HL-60/S4 treated with phorbol 12-myristate 13-acetate at 8.2 ng/mL for 4 days and 3 days (cell line): ENCODE results near the gene CD79B.
"Not testable (repeated sequence)": the region's sequence is repeated elsewhere in the genome, so short reads cannot be mapped to it uniquely, and the experiment has no call there.

Experiments used
- in situ Hi-C: fragments of 300-500 bp; cut with MboI; formaldehyde crosslinking; loops from 2 replicates; pipeline ENCODE4 v1.15.0; 2022; ENCODE audit warnings: low sequenced_read_pairs

CD79B gene

GRCh38 chr17:63916566-63917185 lies 15.5 kb downstream of the CD79B start:
- in situ Hi-C loops = loop anchor here (25.0 kb wide), 1 partner anchor 371 kb away; no protein-coding TSS in a partner anchor

GRCh38 chr17:63915753-63916152 lies 16.4 kb downstream of the CD79B start:
- in situ Hi-C loops = loop anchor here (25.0 kb wide), 1 partner anchor 372 kb away; no protein-coding TSS in a partner anchor

GRCh38 chr17:63914471-63914870 lies 17.7 kb downstream of the CD79B start:
- in situ Hi-C loops = loop anchor here (25.0 kb wide), 1 partner anchor 373 kb away; no protein-coding TSS in a partner anchor

GRCh38 chr17:63911657-63912100 lies 20.5 kb downstream of the CD79B start:
- in situ Hi-C loops = loop anchor here (25.0 kb wide), 1 partner anchor 376 kb away; no protein-coding TSS in a partner anchor

GRCh38 chr17:63911041-63911635 lies 21.0 kb downstream of the CD79B start, which contains the start of gene CSHL1:
Gene CSHL1 (minus strand): TSS chr17:63911258. CDS start chr17:63911196, 62 bp downstream.
- in situ Hi-C loops = loop anchor here (25.0 kb wide), 1 partner anchor 376 kb away; no protein-coding TSS in a partner anchor

- in situ Hi-C loops = loop anchor here (25.0 kb wide), 1 partner anchor 377 kb away; no protein-coding TSS in a partner anchor
Measured at GRCh38 chr17:63910096-63910495, 22.0 kb downstream of the CD79B start.

- in situ Hi-C loops = loop anchor here (25.0 kb wide), 1 partner anchor 378 kb away; no protein-coding TSS in a partner anchor
Measured at GRCh38 chr17:63909586-63909985, 22.5 kb downstream of the CD79B start.

GRCh38 chr17:63907161-63907778 lies 24.9 kb downstream of the CD79B start:
- in situ Hi-C loops = loop anchor here (25.0 kb wide), 1 partner anchor 380 kb away; no protein-coding TSS in a partner anchor

GRCh38 chr17:63904796-63905195 lies 27.3 kb downstream of the CD79B start:
- in situ Hi-C loops = loop anchor here (25.0 kb wide), 1 partner anchor 383 kb away; no protein-coding TSS in a partner anchor

- in situ Hi-C loops = loop anchor here (25.0 kb wide), 1 partner anchor 384 kb away; no protein-coding TSS in a partner anchor
Measured at GRCh38 chr17:63903787-63904201, 28.3 kb downstream of the CD79B start.

- in situ Hi-C loops = loop anchor here (25.0 kb wide), 1 partner anchor 385 kb away; no protein-coding TSS in a partner anchor
Measured at GRCh38 chr17:63901971-63902370, 30.2 kb downstream of the CD79B start.

- in situ Hi-C loops = not testable (repeated sequence)
Measured at GRCh38 chr17:63898899-63899798, 33.0 kb downstream of the CD79B start.

- in situ Hi-C loops = not testable (repeated sequence)
Measured at GRCh38 chr17:63896524-63897354, 35.4 kb downstream of the CD79B start, which contains the start of gene CSH1. Gene CSH1 (minus strand): TSS chr17:63896574. CDS start chr17:63896511, 63 bp downstream.

- in situ Hi-C loops = not testable (repeated sequence)
Measured at GRCh38 chr17:63894821-63895220, 37.3 kb downstream of the CD79B start.

GRCh38 chr17:63894021-63894420 lies 38.1 kb downstream of the CD79B start:
- in situ Hi-C loops = not testable (repeated sequence)

GRCh38 chr17:63892316-63893037 lies 39.7 kb downstream of the CD79B start:
- in situ Hi-C loops = not testable (repeated sequence)

GRCh38 chr17:63889026-63889848 lies 42.9 kb downstream of the CD79B start:
- in situ Hi-C loops = not testable (repeated sequence)

GRCh38 chr17:63885119-63885518 lies 47.0 kb downstream of the CD79B start:
- in situ Hi-C loops = not testable (repeated sequence)
